GM15510 (cell line): ENCODE measurements around the gene KRTAP9-1.
"Not testable (repeated sequence)": the region's sequence is repeated elsewhere in the genome, so short reads cannot be mapped to it uniquely, and the experiment has no call there.

Experiments used
- POLR2A ChIP-seq: IDR thresholded peaks from 3 replicates; pipeline ENCODE4 v1.6.1; 2011; ENCODE audit warnings: borderline replicate concordance; ENCODE audit not compliant: insufficient read length; ENCODE audit errors: extremely low read depth

Gene KRTAP9-1, protein sequence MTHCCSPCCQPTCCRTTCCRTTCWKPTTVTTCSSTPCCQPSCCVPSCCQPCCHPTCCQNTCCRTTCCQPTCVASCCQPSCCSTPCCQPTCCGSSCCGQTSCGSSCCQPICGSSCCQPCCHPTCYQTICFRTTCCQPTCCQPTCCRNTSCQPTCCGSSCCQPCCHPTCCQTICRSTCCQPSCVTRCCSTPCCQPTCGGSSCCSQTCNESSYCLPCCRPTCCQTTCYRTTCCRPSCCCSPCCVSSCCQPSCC

DNA sequence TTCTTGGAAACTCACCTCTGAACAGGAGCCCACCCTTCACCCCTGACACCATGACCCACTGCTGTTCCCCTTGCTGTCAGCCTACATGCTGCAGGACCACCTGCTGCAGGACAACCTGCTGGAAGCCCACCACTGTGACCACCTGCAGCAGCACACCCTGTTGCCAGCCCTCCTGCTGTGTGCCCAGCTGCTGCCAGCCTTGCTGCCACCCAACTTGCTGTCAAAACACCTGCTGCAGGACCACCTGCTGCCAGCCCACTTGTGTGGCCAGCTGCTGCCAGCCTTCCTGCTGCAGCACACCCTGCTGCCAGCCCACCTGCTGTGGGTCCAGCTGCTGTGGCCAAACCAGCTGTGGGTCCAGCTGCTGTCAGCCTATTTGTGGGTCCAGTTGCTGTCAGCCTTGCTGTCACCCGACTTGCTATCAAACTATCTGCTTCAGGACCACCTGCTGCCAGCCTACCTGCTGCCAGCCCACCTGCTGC lies at the start of gene KRTAP9-1:
Gene KRTAP9-1, plus strand, starts transcription at position 51 of the 482 bp plus-strand sequence. Its CDS starts 0 bp downstream, at position 51.
- not testable (repeated sequence) for TF ChIP-seq POLR2A

DNA sequence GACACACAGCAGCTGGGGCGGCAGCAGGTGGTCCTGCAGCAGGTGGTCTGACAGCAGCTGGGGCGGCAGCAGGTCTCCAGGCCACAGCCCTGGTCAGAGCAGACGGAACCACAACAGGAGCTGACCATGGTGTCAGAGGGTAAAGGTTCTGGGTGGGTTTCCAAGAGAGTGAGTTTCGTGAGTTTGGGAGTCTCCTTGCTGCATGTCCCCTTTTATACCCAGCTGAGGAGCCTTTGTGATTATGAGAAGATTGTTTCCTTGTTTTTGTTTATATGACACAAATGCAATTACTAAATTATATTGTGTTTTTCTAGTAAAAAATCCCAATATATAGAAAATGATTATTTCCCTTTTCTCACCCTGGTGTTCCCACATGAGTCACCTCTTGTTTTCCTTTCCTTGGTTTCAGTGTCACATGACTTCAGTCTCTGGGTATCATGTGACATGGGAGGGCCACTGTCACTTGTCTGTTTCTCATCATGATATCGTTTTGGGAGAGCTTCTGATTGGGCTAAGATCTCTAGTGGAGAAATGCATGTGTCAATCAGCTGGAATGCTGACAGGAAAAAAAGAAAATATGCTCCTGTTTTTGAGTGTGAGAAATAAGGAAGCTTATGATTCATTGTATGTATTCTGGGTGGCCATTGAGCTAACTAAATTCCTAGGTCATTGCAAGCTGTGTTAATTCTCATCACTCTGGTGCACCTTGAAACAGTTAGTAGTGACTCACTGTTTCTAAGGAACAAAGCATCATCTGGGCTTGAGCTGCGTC lies 49.1 kb upstream of the KRTAP9-1 start, which contains the start of gene KRTAP4-6:
Gene KRTAP4-6, minus strand, starts transcription at position 185 of the 772 bp plus-strand sequence. Its CDS starts 57 bp downstream, at position 128.
- TF ChIP-seq POLR2A, result no peak

DNA sequence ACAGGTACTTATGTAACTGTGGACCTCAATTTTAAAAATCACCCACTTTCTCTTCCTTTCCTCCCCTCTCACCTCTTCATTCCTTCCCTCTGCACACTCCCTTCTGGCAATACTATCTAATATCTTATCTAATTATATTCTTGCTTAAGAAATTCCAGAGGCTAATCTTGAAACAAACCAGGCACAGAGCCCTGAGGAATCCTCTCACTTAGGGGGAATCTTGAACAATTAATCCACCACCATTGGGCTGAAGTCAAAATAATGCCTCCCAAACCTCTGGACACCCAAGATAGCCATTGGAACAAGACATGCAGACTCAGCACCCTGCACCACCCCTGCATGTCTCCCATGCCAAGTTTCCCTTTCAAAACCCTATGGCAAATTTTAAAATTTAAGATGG lies 48.3 kb upstream of the KRTAP9-1 start:
- TF ChIP-seq POLR2A, result no peak

DNA sequence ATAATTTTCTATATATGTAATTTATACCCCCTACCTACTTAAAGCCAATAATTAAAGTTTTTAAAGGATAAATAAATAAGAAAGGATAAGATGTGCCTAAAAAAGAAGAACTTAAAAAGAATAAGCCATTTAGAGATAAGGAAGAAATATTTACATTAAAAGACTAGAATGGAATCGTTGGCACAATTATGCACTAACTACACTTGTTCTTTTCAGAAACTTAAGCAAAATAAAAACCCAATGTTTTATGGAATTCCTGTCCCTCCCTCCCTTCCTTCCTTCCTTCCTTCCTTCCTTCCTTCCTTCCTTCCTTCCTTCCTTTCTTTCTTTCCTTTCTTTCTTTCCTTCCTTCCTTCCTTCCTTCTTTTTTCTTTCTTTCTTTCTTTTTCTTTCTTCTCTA lies 44.8 kb upstream of the KRTAP9-1 start:
- no peak for TF ChIP-seq POLR2A

DNA sequence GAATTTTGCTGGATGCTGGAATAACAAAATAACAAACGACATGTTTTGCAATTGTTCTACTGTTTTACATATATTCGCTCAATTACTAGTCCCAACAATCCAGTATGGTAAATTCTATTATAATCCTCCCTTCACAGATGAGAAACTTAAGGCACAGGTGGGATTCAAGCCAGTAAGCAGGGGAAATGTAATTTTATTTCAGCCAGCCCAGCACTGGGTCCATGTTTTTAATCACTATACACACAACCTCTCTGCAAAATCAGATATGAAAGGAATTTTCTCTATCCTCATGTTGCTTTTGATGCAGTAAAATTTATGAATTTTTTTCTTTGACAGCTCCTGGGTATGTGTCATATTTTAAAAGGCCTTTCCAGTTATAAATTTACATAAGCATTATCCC lies 44.4 kb upstream of the KRTAP9-1 start:
- no peak for TF ChIP-seq POLR2A

DNA sequence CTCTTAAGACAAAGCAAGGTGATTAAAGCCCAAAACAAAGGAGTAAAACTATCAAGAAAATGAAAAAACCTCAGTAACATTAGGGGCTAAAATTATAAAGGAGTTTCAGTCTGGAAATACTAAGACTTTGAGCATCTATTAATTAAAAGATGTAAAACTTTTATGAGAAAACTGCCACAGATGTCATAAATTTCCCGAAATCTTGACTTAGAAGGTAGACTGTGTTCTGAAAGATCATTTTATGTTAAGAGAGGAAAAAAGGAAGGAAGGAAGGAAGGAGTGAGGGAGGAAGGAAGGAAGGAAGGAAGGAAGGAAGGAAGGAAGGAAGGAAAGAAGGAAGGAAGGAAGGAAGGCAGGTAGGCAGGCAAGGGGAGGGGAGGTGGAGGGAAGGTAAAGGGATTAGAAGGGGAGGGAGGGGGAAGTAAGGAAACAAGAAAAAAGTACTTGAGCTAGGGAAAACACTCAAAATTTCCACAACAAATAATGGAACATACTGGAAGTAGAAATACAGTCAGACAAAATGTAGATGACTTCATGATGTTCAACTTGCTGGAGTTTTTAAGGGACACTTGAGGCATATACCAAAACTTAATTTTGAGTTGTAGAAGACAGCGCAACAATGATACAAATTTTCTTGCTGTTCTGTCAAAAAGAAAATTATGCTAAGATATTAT lies 42.0 kb upstream of the KRTAP9-1 start:
- no peak for TF ChIP-seq POLR2A

DNA sequence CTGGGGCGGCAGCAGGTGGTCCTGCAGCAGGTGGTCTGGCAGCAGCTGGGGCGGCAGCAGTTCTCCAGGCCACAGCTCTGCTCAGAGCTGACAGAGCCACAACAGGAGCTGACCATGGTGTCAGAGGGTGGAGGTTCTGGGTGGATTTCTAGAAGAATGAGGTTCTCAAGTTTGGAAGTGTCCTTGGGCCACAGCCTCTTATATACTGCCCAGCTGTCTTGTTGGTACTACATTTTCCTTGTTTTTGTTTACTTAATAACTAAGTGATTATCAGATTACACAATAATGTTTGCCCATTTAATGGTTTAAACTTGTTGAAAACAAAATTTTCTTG lies 40.1 kb upstream of the KRTAP9-1 start, which contains the start of gene KRTAP4-5:
Gene KRTAP4-5, minus strand, starts transcription at position 174 of the 334 bp plus-strand sequence. Its CDS starts 58 bp downstream, at position 116.
- no peak for TF ChIP-seq POLR2A

DNA sequence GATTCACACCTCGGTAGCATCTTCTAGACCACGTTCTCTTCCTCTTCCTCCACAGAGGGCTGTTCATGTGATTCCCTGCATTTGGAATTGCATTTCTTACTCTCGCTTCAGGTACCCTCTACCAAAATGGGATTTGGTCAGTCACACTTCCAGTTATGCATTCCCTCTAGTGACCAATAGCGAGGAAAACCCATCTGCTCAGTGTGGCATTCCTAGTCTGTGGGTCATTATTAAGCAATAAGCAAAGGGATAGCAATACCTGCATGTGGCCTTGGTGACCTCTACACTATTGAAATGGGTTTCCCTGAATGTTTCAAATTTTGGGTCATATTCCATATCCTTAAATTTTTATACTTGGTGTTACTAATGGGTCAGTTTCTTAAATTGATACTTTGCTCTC lies 39.7 kb upstream of the KRTAP9-1 start:
- TF ChIP-seq POLR2A, result no peak

DNA sequence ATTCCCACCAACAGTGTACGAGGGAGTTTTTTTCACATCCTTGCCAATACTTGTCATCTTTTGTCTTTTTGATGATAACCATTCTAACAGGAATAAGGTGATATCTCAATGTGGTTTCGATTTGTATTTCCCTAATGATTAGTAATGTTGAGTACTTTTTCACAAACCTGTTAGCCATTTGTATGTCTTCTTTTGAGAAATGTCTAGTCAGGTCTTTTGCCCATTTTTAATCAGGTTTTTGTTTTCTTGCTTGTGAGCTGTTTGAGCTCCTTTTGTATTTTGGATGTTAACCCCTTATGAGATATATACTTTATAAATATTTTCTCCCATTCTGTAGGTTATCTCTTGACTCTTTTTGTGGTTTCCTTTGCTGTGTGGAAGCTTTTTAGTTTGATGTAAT lies 38.2 kb upstream of the KRTAP9-1 start:
- no peak for TF ChIP-seq POLR2A

DNA sequence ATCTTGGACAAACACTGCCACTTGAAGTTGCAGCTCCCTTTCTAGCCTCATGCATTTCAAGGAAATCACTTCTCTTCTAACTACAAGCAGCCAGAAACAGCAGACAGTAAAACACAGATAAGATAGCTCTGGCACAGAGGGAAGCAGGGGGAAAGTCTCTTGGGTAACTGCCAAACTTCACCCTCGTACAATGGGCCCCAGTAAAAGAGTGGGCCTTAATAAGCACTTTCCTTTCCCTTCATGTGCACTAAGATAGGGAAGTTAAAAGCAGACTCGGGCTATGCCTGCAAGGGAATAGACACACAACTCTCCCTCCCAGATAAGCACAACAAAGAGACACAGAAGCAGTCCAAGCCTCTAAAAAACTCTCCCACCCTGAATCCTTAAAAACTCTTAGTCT lies 35.8 kb upstream of the KRTAP9-1 start:
- no peak for TF ChIP-seq POLR2A

DNA sequence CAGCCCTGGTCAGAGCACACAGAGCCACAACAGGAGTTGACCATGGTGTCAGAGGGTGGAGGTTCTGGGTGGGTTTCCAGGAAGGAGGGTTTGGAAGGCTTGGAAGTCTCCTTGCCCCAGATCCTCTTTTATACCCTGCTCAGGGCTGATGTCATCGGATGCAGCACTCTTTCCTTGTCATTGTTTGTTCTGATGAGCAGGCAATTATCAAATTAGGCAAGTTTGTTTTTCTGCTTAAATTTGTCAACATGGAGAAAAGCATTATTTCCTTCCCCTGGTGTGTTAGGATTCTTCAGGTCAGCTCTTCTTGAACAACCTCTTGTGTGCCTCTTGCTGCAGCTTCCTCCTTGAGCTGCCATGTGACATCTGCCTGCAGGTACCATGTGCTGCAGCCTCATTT lies 29.0 kb upstream of the KRTAP9-1 start, which contains the start of gene KRTAP4-4:
Gene KRTAP4-4, minus strand, starts transcription at position 101 of the 400 bp plus-strand sequence. Its CDS starts 57 bp downstream, at position 44.
- no peak for TF ChIP-seq POLR2A

DNA sequence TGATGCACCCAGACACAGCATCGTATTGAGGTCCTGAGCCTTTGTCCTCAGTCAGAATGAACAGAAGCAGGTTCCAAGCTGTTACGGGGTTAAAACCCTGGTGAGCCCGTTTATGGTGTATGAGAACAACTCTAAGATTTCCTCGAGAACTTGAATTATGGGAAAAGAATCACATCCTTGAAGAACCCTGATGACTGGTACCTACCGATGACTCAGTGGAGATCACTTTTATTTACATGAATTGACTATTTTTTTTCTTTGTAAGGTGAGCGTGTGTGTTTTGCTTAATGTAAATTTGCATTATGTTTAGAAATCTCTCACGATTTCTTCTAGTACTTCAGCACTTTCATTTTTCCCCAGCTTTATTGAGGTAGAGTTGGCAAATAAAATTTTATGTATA lies 25.9 kb upstream of the KRTAP9-1 start:
- no peak for TF ChIP-seq POLR2A

DNA sequence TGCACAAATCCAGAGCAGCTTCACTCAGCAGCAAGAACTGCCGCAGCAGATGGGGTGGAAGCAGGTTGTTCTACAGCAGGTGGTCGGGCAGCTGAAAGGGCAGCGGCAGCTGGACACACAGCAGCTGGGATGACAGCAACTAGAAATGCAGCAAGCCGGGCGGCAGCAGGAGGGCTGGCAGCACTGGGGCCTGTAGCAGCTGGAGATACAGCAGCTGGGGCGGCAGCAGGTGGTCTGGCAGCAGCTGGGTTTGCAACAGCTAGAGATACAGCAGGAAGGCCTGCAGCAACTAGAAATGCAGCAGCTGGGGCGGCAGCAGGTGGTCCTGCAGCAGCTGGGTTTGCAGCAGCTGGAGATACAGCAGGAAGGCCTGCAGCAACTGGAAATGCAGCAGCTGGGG lies 22.1 kb upstream of the KRTAP9-1 start:
- no peak for TF ChIP-seq POLR2A

DNA sequence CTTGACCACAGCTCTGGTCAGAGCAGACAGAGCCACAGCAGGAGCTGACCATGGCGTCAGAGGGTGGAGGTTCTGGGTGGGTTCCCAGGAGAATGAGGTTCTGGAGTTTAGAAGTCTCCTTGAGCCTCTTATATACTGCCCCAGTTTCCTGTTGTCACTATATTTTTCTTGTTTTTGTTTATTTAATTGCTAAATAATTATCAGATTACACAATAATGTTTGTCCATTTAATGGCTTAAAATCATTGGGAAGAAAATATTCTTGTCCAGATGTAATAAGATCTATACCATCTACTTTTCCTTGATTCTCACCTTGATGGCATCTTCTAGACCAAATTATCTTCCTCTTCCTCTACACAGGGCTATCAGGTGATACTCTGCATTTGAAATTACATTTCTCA lies 21.6 kb upstream of the KRTAP9-1 start, which contains the start of gene KRTAP4-3:
Gene KRTAP4-3, minus strand, starts transcription at position 101 of the 400 bp plus-strand sequence. Its CDS starts 49 bp downstream, at position 52.
- TF ChIP-seq POLR2A, result no peak

DNA sequence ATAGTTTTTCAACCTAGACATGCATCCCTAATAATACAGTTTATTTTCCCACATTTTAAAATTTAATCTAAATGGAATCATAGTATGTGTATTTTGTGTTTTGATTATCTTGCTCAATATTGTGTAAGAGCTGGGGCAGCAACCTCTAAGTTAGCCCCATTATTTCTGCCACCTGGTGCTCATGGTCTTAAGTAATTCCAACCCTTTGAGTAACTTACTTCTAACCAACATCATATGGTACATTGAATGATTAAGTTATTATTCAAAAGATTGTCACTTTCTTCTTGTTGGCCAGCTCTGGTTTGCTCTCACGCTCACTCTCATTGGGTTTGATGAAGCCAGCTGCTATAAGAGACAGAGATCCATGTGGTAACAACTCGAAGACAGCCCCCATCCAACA lies 17.8 kb upstream of the KRTAP9-1 start:
- no peak for TF ChIP-seq POLR2A
